Measurements from ENCODE around the gene HDAC6. TPM values are rescaled to one million over a fixed set of nuclear protein-coding genes. Genes with fewer than 3 reads are reported as not detected.

HDAC6 gene
- total RNA-seq, 2 experiments from 2014 or later: 62.0 to 108 TPM

GRCh38 chrX:48782216-48782615 lies 19.7 kb upstream of the HDAC6 start:
- CTCF ChIA-PET (ENCODE audit: unreplicated experiment): no interaction called here
- no peaks in the 10 kb centered on the region for H3K9me2 ChIP-seq (ENCODE audit: insufficient read depth, low read length)
- H3K9me3 ChIP-seq (ENCODE audit: low read length): no peaks in the 10 kb centered on the region
- H3K4me1 ChIP-seq (ENCODE audit: insufficient read depth, low read length, poor library complexity, severe bottlenecking): no peaks in the 10 kb centered on the region
- intact Hi-C loops (cut with micrococcal nuclease; ENCODE audit: unreplicated experiment): no loop called here
- no peak overlapping the region for H3K4me3 ChIP-seq (ENCODE audit: low read depth, low read length, poor library complexity, severe bottlenecking)
- no peaks in the 10 kb centered on the region for H3K36me3 ChIP-seq (ENCODE audit: insufficient read depth, low read length)
- no peak for TF ChIP-seq EZH2phosphoT487 (IDR thresholded peaks at IDR 0.05; ENCODE audit: borderline replicate concordance, low read depth, low read length)
- TF ChIP-seq, protein P1, sequence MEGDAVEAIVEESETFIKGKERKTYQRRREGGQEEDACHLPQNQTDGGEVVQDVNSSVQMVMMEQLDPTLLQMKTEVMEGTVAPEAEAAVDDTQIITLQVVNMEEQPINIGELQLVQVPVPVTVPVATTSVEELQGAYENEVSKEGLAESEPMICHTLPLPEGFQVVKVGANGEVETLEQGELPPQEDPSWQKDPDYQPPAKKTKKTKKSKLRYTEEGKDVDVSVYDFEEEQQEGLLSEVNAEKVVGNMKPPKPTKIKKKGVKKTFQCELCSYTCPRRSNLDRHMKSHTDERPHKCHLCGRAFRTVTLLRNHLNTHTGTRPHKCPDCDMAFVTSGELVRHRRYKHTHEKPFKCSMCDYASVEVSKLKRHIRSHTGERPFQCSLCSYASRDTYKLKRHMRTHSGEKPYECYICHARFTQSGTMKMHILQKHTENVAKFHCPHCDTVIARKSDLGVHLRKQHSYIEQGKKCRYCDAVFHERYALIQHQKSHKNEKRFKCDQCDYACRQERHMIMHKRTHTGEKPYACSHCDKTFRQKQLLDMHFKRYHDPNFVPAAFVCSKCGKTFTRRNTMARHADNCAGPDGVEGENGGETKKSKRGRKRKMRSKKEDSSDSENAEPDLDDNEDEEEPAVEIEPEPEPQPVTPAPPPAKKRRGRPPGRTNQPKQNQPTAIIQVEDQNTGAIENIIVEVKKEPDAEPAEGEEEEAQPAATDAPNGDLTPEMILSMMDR (conservative IDR thresholded peaks at IDR 0.05; ENCODE audit: low read length): no peak
- no peaks in the 10 kb centered on the region for H3K79me2 ChIP-seq (ENCODE audit: insufficient read depth, low read depth, low read length)
- no peaks in the 10 kb centered on the region for H4K20me1 ChIP-seq (ENCODE audit: insufficient read depth, low read length)
- POLR2A ChIA-PET: no interaction called here
- BruUV-seq (replicated peaks): no TSS peak
- H3K27ac ChIP-seq (ENCODE audit: low read depth, low read length, poor library complexity, severe bottlenecking): no peak overlapping the region
- H3K4me2 ChIP-seq (ENCODE audit: low read length): no peak overlapping the region
- H2AFZ ChIP-seq (ENCODE audit: low read length): no peak overlapping the region
- DNase-seq (ENCODE audit: low spot score): no peak

DNA sequence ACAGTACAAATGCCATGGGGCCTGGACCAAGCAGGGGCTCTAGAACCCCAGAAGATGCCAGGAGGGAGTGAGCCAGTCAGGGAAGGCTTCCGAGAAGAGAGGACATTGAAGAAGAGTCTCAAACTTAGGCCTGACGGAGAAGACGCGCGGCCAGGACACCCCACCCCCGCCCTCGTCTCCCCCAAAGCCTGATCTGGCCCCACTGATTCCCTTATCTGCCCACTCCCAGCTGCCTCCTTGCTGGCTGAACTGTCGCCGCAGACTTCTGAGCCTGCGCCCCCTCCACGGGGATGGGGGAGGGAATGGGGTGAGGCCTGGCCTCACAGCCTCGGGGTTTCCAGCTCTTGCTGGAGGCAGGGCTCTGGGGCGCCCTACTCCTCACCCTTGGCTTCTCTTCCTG lies 19.1 kb upstream of the HDAC6 start:
- no TSS peak for BruUV-seq (replicated peaks)
- no peaks in the 10 kb centered on the region for H3K36me3 ChIP-seq (ENCODE audit: insufficient read depth, low read length)
- H2AFZ ChIP-seq (ENCODE audit: low read length): no peak overlapping the region
- intact Hi-C loops (cut with micrococcal nuclease; ENCODE audit: unreplicated experiment): no loop called here
- POLR2A ChIA-PET: no interaction called here
- TF ChIP-seq EZH2phosphoT487 (IDR thresholded peaks at IDR 0.05; ENCODE audit: borderline replicate concordance, low read depth, low read length): no peak
- TF ChIP-seq, protein P1 (conservative IDR thresholded peaks at IDR 0.05; ENCODE audit: low read length): no peak
- H3K27ac ChIP-seq (ENCODE audit: low read depth, low read length, poor library complexity, severe bottlenecking): no peak overlapping the region
- H3K9me3 ChIP-seq (ENCODE audit: low read length): no peaks in the 10 kb centered on the region
- H3K9me2 ChIP-seq (ENCODE audit: insufficient read depth, low read length): no peaks in the 10 kb centered on the region
- no peaks in the 10 kb centered on the region for H3K4me1 ChIP-seq (ENCODE audit: insufficient read depth, low read length, poor library complexity, severe bottlenecking)
- no peaks in the 10 kb centered on the region for H4K20me1 ChIP-seq (ENCODE audit: insufficient read depth, low read length)
- no peak overlapping the region for H3K4me3 ChIP-seq (ENCODE audit: low read depth, low read length, poor library complexity, severe bottlenecking)
- H3K79me2 ChIP-seq (ENCODE audit: insufficient read depth, low read depth, low read length): no peaks in the 10 kb centered on the region
- DNase-seq (ENCODE audit: low spot score): no peak
- H3K4me2 ChIP-seq (ENCODE audit: low read length): no peak overlapping the region
- CTCF ChIA-PET (ENCODE audit: unreplicated experiment): no interaction called here

DNA sequence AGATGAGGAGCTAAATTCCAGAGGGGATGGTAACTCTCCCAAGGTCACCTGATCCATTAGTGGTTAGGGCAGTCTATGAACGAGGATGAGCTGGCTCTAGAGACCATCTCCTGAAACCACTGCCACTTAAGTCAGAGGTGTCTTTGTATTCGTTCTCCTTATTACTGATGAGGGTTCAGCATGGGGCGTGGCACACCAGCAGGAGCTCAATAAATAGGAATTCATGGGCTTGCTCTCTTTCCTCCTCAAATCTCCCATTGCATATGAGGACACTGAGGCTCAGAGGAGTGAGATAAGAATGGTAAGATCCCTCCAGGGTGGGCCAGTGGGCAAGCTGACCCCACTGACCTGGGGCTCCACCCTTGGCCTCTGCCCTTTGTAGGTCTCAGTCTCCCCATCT lies 17.1 kb upstream of the HDAC6 start:
- ChIA-PET CTCF (ENCODE audit: unreplicated experiment) (no interaction called here), POLR2A (interaction anchor here (0.7 kb wide), 1 partner anchor 11 kb away, joined by 4 read pairs; no protein-coding TSS in a partner anchor)
- Histone ChIP-seq H3K36me3 (ENCODE audit: insufficient read depth, low read length) (no peaks in the 10 kb centered on the region), H2AFZ (ENCODE audit: low read length) (no peak overlapping the region), H3K4me2 (ENCODE audit: low read length) (no peak overlapping the region), H3K27ac (ENCODE audit: low read depth, low read length, poor library complexity, severe bottlenecking) (no peak overlapping the region), H3K4me3 (ENCODE audit: low read depth, low read length, poor library complexity, severe bottlenecking) (no peak overlapping the region), H3K9me2 (ENCODE audit: insufficient read depth, low read length) (no peaks in the 10 kb centered on the region), H3K4me1 (ENCODE audit: insufficient read depth, low read length, poor library complexity, severe bottlenecking) (no peaks in the 10 kb centered on the region), H4K20me1 (ENCODE audit: insufficient read depth, low read length) (no peaks in the 10 kb centered on the region), H3K9me3 (ENCODE audit: low read length) (no peaks in the 10 kb centered on the region), H3K79me2 (ENCODE audit: insufficient read depth, low read depth, low read length) (no peaks in the 10 kb centered on the region)
- intact Hi-C loops (cut with micrococcal nuclease; ENCODE audit: unreplicated experiment): no loop called here
- no peak for DNase-seq (ENCODE audit: low spot score)
- TF ChIP-seq, protein P1 (conservative IDR thresholded peaks at IDR 0.05; ENCODE audit: low read length): no peak
- no peak for TF ChIP-seq EZH2phosphoT487 (IDR thresholded peaks at IDR 0.05; ENCODE audit: borderline replicate concordance, low read depth, low read length)
- no TSS peak for BruUV-seq (replicated peaks)

All from OCI-LY7 (cell line).